Measurements from ENCODE around the gene TAS2R60. TPM values are rescaled to one million over a fixed set of nuclear protein-coding genes. Genes with fewer than 3 reads are reported as not detected.

The TAS2R60 gene
- total RNA-seq, 1 experiment from 2014 or later, result not detected

- no peak overlapping the region for H3K27ac ChIP-seq (ENCODE audit: low read length)
These were observed 10.9 kb downstream of the TAS2R60 start for GRCh38 chr7:143454091-143454680.

GRCh38 chr7:143455491-143455890, 12.2 kb downstream of the TAS2R60 start:
- no peak overlapping the region for H3K27ac ChIP-seq (ENCODE audit: low read length)
- H3K27me3 ChIP-seq (ENCODE audit: low read length), result no peaks in the 10 kb centered on the region
- no peaks in the 10 kb centered on the region for H3K36me3 ChIP-seq (ENCODE audit: insufficient read depth, low read length)
- no peak overlapping the region for H2AFZ ChIP-seq (ENCODE audit: low read length)
- H3K4me1 ChIP-seq (ENCODE audit: low read length), result no peaks in the 10 kb centered on the region
- H3K9ac ChIP-seq (ENCODE audit: low read length), result no peak overlapping the region
- no peaks in the 10 kb centered on the region for H3K79me2 ChIP-seq (ENCODE audit: low read length)
- H3K4me2 ChIP-seq (ENCODE audit: low read depth, low read length, poor library complexity, severe bottlenecking), result no peak overlapping the region
- no peak overlapping the region for H3K4me3 ChIP-seq (ENCODE audit: low read length)
- no peaks in the 10 kb centered on the region for H3K9me2 ChIP-seq (replicated peaks; ENCODE audit: insufficient read depth, low read length)
- H4K20me1 ChIP-seq (ENCODE audit: insufficient read depth, low read depth, low read length), result no peaks in the 10 kb centered on the region
- DNase-seq, result no peak
- no peaks in the 10 kb centered on the region for H3K9me3 ChIP-seq (ENCODE audit: low read length)

More at GRCh38 chr7:143454091-143454680, 10.9 kb downstream of the TAS2R60 start:
- DNase-seq, result no peak
- H2AFZ ChIP-seq (ENCODE audit: low read length), result no peak overlapping the region
- no peak overlapping the region for H3K9ac ChIP-seq (ENCODE audit: low read length)
- no peaks in the 10 kb centered on the region for H4K20me1 ChIP-seq (ENCODE audit: insufficient read depth, low read depth, low read length)
- no peak overlapping the region for H3K4me2 ChIP-seq (ENCODE audit: low read depth, low read length, poor library complexity, severe bottlenecking)
- no peak overlapping the region for H3K4me3 ChIP-seq (ENCODE audit: low read length)
- no peaks in the 10 kb centered on the region for H3K4me1 ChIP-seq (ENCODE audit: low read length)
- no peaks in the 10 kb centered on the region for H3K9me2 ChIP-seq (replicated peaks; ENCODE audit: insufficient read depth, low read length)
- H3K36me3 ChIP-seq (ENCODE audit: insufficient read depth, low read length), result no peaks in the 10 kb centered on the region
- no peaks in the 10 kb centered on the region for H3K79me2 ChIP-seq (ENCODE audit: low read length)
- H3K9me3 ChIP-seq (ENCODE audit: low read length), result no peaks in the 10 kb centered on the region
- H3K27me3 ChIP-seq (ENCODE audit: low read length), result no peaks in the 10 kb centered on the region

GRCh38 chr7:143455942-143456341, 12.7 kb downstream of the TAS2R60 start:
- H3K36me3 ChIP-seq (ENCODE audit: insufficient read depth, low read length), result no peaks in the 10 kb centered on the region
- H3K4me3 ChIP-seq (ENCODE audit: low read length), result no peak overlapping the region
- H3K9ac ChIP-seq (ENCODE audit: low read length), result no peak overlapping the region
- H3K79me2 ChIP-seq (ENCODE audit: low read length), result no peaks in the 10 kb centered on the region
- H3K4me1 ChIP-seq (ENCODE audit: low read length), result no peaks in the 10 kb centered on the region
- no peaks in the 10 kb centered on the region for H3K9me2 ChIP-seq (replicated peaks; ENCODE audit: insufficient read depth, low read length)
- H3K4me2 ChIP-seq (ENCODE audit: low read depth, low read length, poor library complexity, severe bottlenecking), result no peak overlapping the region
- H3K27me3 ChIP-seq (ENCODE audit: low read length), result no peaks in the 10 kb centered on the region
- H2AFZ ChIP-seq (ENCODE audit: low read length), result no peak overlapping the region
- DNase-seq, result no peak
- no peaks in the 10 kb centered on the region for H3K9me3 ChIP-seq (ENCODE audit: low read length)
- H3K27ac ChIP-seq (ENCODE audit: low read length), result no peak overlapping the region
- H4K20me1 ChIP-seq (ENCODE audit: insufficient read depth, low read depth, low read length), result no peaks in the 10 kb centered on the region

- Histone ChIP-seq H3K9ac (ENCODE audit: low read length) (no peak overlapping the region), H3K9me3 (ENCODE audit: low read length) (peaks cover 6% of the 10 kb centered on the region), H2AFZ (ENCODE audit: low read length) (no peak overlapping the region)
These were observed 13.9 kb downstream of the TAS2R60 start for GRCh38 chr7:143456992-143457793.

GRCh38 chr7:143458263-143458662, 15.0 kb downstream of the TAS2R60 start:
- Histone ChIP-seq H3K36me3 (ENCODE audit: insufficient read depth, low read length) (peaks cover 4% of the 10 kb centered on the region; the same call in 1 of the 2 replicates), H3K4me2 (ENCODE audit: low read depth, low read length, poor library complexity, severe bottlenecking) (no peak overlapping the region), H3K27ac (ENCODE audit: low read length) (no peak overlapping the region), H3K9me3 (ENCODE audit: low read length) (peaks cover 9% of the 10 kb centered on the region), H3K4me1 (ENCODE audit: low read length) (peaks cover 2% of the 10 kb centered on the region), H3K9ac (ENCODE audit: low read length) (no peak overlapping the region), H4K20me1 (ENCODE audit: insufficient read depth, low read depth, low read length) (no peaks in the 10 kb centered on the region), H2AFZ (ENCODE audit: low read length) (no peak overlapping the region), H3K27me3 (ENCODE audit: low read length) (no peaks in the 10 kb centered on the region), H3K4me3 (ENCODE audit: low read length) (no peak overlapping the region), H3K9me2 (replicated peaks; ENCODE audit: insufficient read depth, low read length) (no peaks in the 10 kb centered on the region), H3K79me2 (ENCODE audit: low read length) (no peaks in the 10 kb centered on the region)
- DNase-seq, result no peak

More at GRCh38 chr7:143456992-143457793, 13.9 kb downstream of the TAS2R60 start:
- DNase-seq, result no peak
- H3K27me3 ChIP-seq (ENCODE audit: low read length), result no peaks in the 10 kb centered on the region
- no peak overlapping the region for H3K4me3 ChIP-seq (ENCODE audit: low read length)
- no peaks in the 10 kb centered on the region for H4K20me1 ChIP-seq (ENCODE audit: insufficient read depth, low read depth, low read length)
- H3K4me1 ChIP-seq (ENCODE audit: low read length), result no peaks in the 10 kb centered on the region
- no peaks in the 10 kb centered on the region for H3K9me2 ChIP-seq (replicated peaks; ENCODE audit: insufficient read depth, low read length)
- no peak overlapping the region for H3K4me2 ChIP-seq (ENCODE audit: low read depth, low read length, poor library complexity, severe bottlenecking)
- H3K27ac ChIP-seq (ENCODE audit: low read length), result no peak overlapping the region
- H3K36me3 ChIP-seq (ENCODE audit: insufficient read depth, low read length), result peaks cover 2% of the 10 kb centered on the region; the same call in 1 of the 2 replicates
- H3K79me2 ChIP-seq (ENCODE audit: low read length), result no peaks in the 10 kb centered on the region

GRCh38 chr7:143458681-143459080, 15.4 kb downstream of the TAS2R60 start:
- Histone ChIP-seq H3K4me1 (ENCODE audit: low read length) (peaks cover 6% of the 10 kb centered on the region), H3K4me2 (ENCODE audit: low read depth, low read length, poor library complexity, severe bottlenecking) (no peak overlapping the region), H3K9me3 (ENCODE audit: low read length) (peaks cover 9% of the 10 kb centered on the region), H3K9me2 (replicated peaks; ENCODE audit: insufficient read depth, low read length) (no peaks in the 10 kb centered on the region), H3K4me3 (ENCODE audit: low read length) (no peak overlapping the region), H3K27ac (ENCODE audit: low read length) (no peak overlapping the region), H3K36me3 (ENCODE audit: insufficient read depth, low read length) (peaks cover 4% of the 10 kb centered on the region; the same call in 1 of the 2 replicates), H3K79me2 (ENCODE audit: low read length) (no peaks in the 10 kb centered on the region), H3K9ac (ENCODE audit: low read length) (no peak overlapping the region), H4K20me1 (ENCODE audit: insufficient read depth, low read depth, low read length) (no peaks in the 10 kb centered on the region), H2AFZ (ENCODE audit: low read length) (no peak overlapping the region), H3K27me3 (ENCODE audit: low read length) (no peaks in the 10 kb centered on the region)
- DNase-seq, result no peak

GRCh38 chr7:143459359-143459758, 16.1 kb downstream of the TAS2R60 start:
- Histone ChIP-seq H3K36me3 (ENCODE audit: insufficient read depth, low read length) (peaks cover 4% of the 10 kb centered on the region; the same call in 1 of the 2 replicates), H3K79me2 (ENCODE audit: low read length) (no peaks in the 10 kb centered on the region), H3K9me2 (replicated peaks; ENCODE audit: insufficient read depth, low read length) (no peaks in the 10 kb centered on the region), H3K9ac (ENCODE audit: low read length) (no peak overlapping the region), H2AFZ (ENCODE audit: low read length) (no peak overlapping the region), H3K4me2 (ENCODE audit: low read depth, low read length, poor library complexity, severe bottlenecking) (no peak overlapping the region), H4K20me1 (ENCODE audit: insufficient read depth, low read depth, low read length) (no peaks in the 10 kb centered on the region), H3K27me3 (ENCODE audit: low read length) (no peaks in the 10 kb centered on the region), H3K4me1 (ENCODE audit: low read length) (peaks cover 13% of the 10 kb centered on the region), H3K27ac (ENCODE audit: low read length) (no peak overlapping the region), H3K4me3 (ENCODE audit: low read length) (no peak overlapping the region), H3K9me3 (ENCODE audit: low read length) (peaks cover 9% of the 10 kb centered on the region)
- DNase-seq, result no peak

GRCh38 chr7:143460271-143460979, 17.2 kb downstream of the TAS2R60 start:
- Histone ChIP-seq H2AFZ (ENCODE audit: low read length) (no peak overlapping the region), H3K4me3 (ENCODE audit: low read length) (no peak overlapping the region), H3K36me3 (ENCODE audit: insufficient read depth, low read length) (peaks cover 4% of the 10 kb centered on the region; the same call in 1 of the 2 replicates), H3K79me2 (ENCODE audit: low read length) (no peaks in the 10 kb centered on the region), H3K9me2 (replicated peaks; ENCODE audit: insufficient read depth, low read length) (no peaks in the 10 kb centered on the region), H3K9me3 (ENCODE audit: low read length) (peaks cover 9% of the 10 kb centered on the region), H3K27me3 (ENCODE audit: low read length) (no peaks in the 10 kb centered on the region), H3K4me2 (ENCODE audit: low read depth, low read length, poor library complexity, severe bottlenecking) (no peak overlapping the region), H3K4me1 (ENCODE audit: low read length) (peaks cover 15% of the 10 kb centered on the region), H3K9ac (ENCODE audit: low read length) (no peak overlapping the region), H3K27ac (ENCODE audit: low read length) (no peak overlapping the region), H4K20me1 (ENCODE audit: insufficient read depth, low read depth, low read length) (no peaks in the 10 kb centered on the region)
- DNase-seq, result no peak
